H1 (cell line): ENCODE results near the gene EHHADH. TPM values are rescaled to one million over a fixed set of nuclear protein-coding genes. Genes with fewer than 3 reads are reported as not detected.

Experiments used
- CTCF ChIA-PET: fragments of 300-600 bp; sonication (Branson Sonifier 250); formaldehyde crosslinking; loops from one replicate; lab custom pipeline; 2021; ENCODE audit not compliant: partially characterized antibody; lab: Charles Lee
- POLR2A ChIA-PET: fragments of 300-600 bp; sonication (Branson Sonifier 250); formaldehyde crosslinking; loops from one replicate; lab custom pipeline; 2021; ENCODE audit warnings: inconsistent platforms; ENCODE audit not compliant: partially characterized antibody; lab: Charles Lee
- DNase-seq, 2 experiments: peaks; one replicate each; pipeline versions ENCODE4 v3.0.0 to v3.0.0-alpha.2; 2010 to 2022; ENCODE audit warnings: low spot score in 2 of 2, low read depth in 1 of 2, mixed read lengths in 1 of 2
- FAIRE-seq: peaks from 2 replicates; lab custom pipeline; 2011; peaks lifted over from hg19 to GRCh38; lab: Jason Lieb, UNC
- H2AFZ ChIP-seq: 2 replicates; pipeline ENCODE4 v1.8.1; 2012; ENCODE audit warnings: low read length, inconsistent platforms
- H2AK5ac ChIP-seq: 2 replicates; pipeline ENCODE4 v1.6.1; 2013; ENCODE audit warnings: low read depth, low read length
- H2BK120ac ChIP-seq: replicated peaks from 2 replicates; pipeline ENCODE3; 2013; ENCODE audit warnings: low read depth, low read length, inconsistent platforms
- H2BK12ac ChIP-seq: 2 replicates; pipeline ENCODE4 v1.6.1; 2013; ENCODE audit warnings: low read depth, low read length
- H2BK15ac ChIP-seq: 2 replicates; pipeline ENCODE4 v1.6.1; 2013; ENCODE audit warnings: low read length
- H2BK20ac ChIP-seq: 2 replicates; pipeline ENCODE4 v1.6.1; 2013; ENCODE audit warnings: low read length
- H2BK5ac ChIP-seq: 2 replicates; pipeline ENCODE4 v1.6.1; 2013; ENCODE audit warnings: low read depth, low read length
- H3K14ac ChIP-seq: 2 replicates; pipeline ENCODE4 v1.6.1; 2013; ENCODE audit warnings: inconsistent platforms; ENCODE audit not compliant: insufficient read length
- H3K18ac ChIP-seq: 2 replicates; pipeline ENCODE4 v1.6.1; 2013; ENCODE audit warnings: low read length; ENCODE audit errors: extremely low read depth
- H3K23ac ChIP-seq: 2 replicates; pipeline ENCODE4 v1.6.1; 2013; ENCODE audit warnings: inconsistent platforms; ENCODE audit not compliant: insufficient read length
- H3K23me2 ChIP-seq: 2 replicates; pipeline ENCODE4 v1.6.1; 2013; ENCODE audit warnings: low read depth, low read length
- H3K27ac ChIP-seq: 2 replicates; pipeline ENCODE4 v1.6.1; 2011; ENCODE audit warnings: low read depth, low read length, inconsistent platforms
- H3K27me3 ChIP-seq, 4 experiments: replicated peaks in 1 of 4; 1 replicate in 1 of 4; 2 replicates in 3 of 4; pipeline versions ENCODE4 v1.6.1 to v1.8.1; 2011 to 2013; ENCODE audit warnings: low read length in 3 of 4, mild to moderate bottlenecking in 3 of 4, inconsistent platforms in 2 of 4, mixed read lengths in 2 of 4, moderate library complexity in 1 of 4; ENCODE audit not compliant: control insufficient read depth in 3 of 4, insufficient read depth in 3 of 4; ENCODE audit errors: extremely low read depth in 1 of 4
- H3K36me3 ChIP-seq, 4 experiments: 2 replicates each; pipeline versions ENCODE4 v1.6.1 to v1.8.1; 2011 to 2013; ENCODE audit warnings: mild to moderate bottlenecking in 4 of 4, low read length in 3 of 4, moderate library complexity in 2 of 4, control low read depth in 1 of 4, inconsistent platforms in 1 of 4; ENCODE audit not compliant: insufficient read depth in 4 of 4, control insufficient read depth in 2 of 4
- H3K4ac ChIP-seq: replicated peaks from 2 replicates; pipeline ENCODE3; 2013; ENCODE audit warnings: low read length, low read depth, mixed read lengths, inconsistent platforms; ENCODE audit not compliant: insufficient read length
- H3K4me1 ChIP-seq, 4 experiments: replicated peaks in 1 of 4; 1 replicate in 1 of 4; 2 replicates in 3 of 4; pipeline versions ENCODE4 v1.6.1 to v1.8.1; 2011 to 2013; ENCODE audit warnings: low read length in 3 of 4, inconsistent platforms in 2 of 4, mixed read lengths in 1 of 4; ENCODE audit not compliant: insufficient read depth in 4 of 4, control insufficient read depth in 3 of 4
- H3K4me2 ChIP-seq, 2 experiments: 2 replicates each; pipeline versions ENCODE4 v1.6.1 to v1.8.1; 2011 to 2013; ENCODE audit warnings: low read depth in 2 of 2, low read length in 2 of 2, control low read depth in 1 of 2, inconsistent platforms in 1 of 2, mild to moderate bottlenecking in 1 of 2; ENCODE audit not compliant: insufficient read depth in 1 of 2
- H3K4me3 ChIP-seq, 4 experiments: fragments of 200-600, 300-600 bp in 1 of 4; sonication (generic), shearing (Covaris generic), sonication (Bioruptor Twin) in 1 of 4; 2 replicates each; pipeline versions ENCODE4 v1.5.1 to v1.8.1; 2011 to 2016; ENCODE audit warnings: low read length in 4 of 4, low read depth in 3 of 4, control low read depth in 2 of 4, inconsistent platforms in 2 of 4, mild to moderate bottlenecking in 2 of 4, mixed read lengths in 1 of 4, moderate library complexity in 1 of 4; ENCODE audit not compliant: insufficient read depth in 2 of 4; ENCODE audit errors: extremely low read depth in 1 of 4
- H3K56ac ChIP-seq: replicated peaks from 2 replicates; pipeline ENCODE3; 2013; ENCODE audit warnings: low read depth, mild to moderate bottlenecking, mixed read lengths, low read length, inconsistent platforms; ENCODE audit not compliant: insufficient read length
- H3K79me1 ChIP-seq: 2 replicates; pipeline ENCODE4 v1.6.1; 2013; ENCODE audit warnings: low read depth, low read length, control low read depth
- H3K79me2 ChIP-seq, 2 experiments: 2 replicates each; pipeline versions ENCODE4 v1.6.1 to v1.8.1; 2012 to 2013; ENCODE audit warnings: low read length in 2 of 2, mild to moderate bottlenecking in 2 of 2, inconsistent platforms in 1 of 2; ENCODE audit not compliant: insufficient read depth in 2 of 2, control insufficient read depth in 1 of 2
- H3K9ac ChIP-seq, 4 experiments: replicated peaks in 1 of 4; 1 replicate in 1 of 4; 2 replicates in 3 of 4; pipeline versions ENCODE4 v1.6.1 to v1.8.1; 2011 to 2013; ENCODE audit warnings: low read depth in 3 of 4, low read length in 3 of 4, control low read depth in 2 of 4, mild to moderate bottlenecking in 2 of 4, moderate library complexity in 2 of 4, inconsistent platforms in 1 of 4; ENCODE audit errors: extremely low read depth in 1 of 4
- H3K9me3 ChIP-seq, 2 experiments: 2 replicates each; pipeline versions ENCODE4 v1.6.1 to v1.8.1; 2012 to 2013; ENCODE audit warnings: mild to moderate bottlenecking in 2 of 2, moderate library complexity in 2 of 2, control low read depth in 1 of 2, inconsistent platforms in 1 of 2, low read depth in 1 of 2, low read length in 1 of 2, mixed read lengths in 1 of 2; ENCODE audit not compliant: insufficient read depth in 2 of 2
- H4K20me1 ChIP-seq, 2 experiments: replicated peaks in 1 of 2; 2 replicates each; pipeline versions ENCODE3 to v1.8.1; 2011 to 2013; ENCODE audit warnings: inconsistent platforms in 2 of 2, low read length in 2 of 2, mild to moderate bottlenecking in 1 of 2; ENCODE audit not compliant: insufficient read depth in 2 of 2, control insufficient read depth in 1 of 2
- H4K5ac ChIP-seq: 2 replicates; pipeline ENCODE4 v1.6.1; 2013; ENCODE audit warnings: low read length, low read depth, mixed read lengths, inconsistent platforms; ENCODE audit not compliant: insufficient read length
- H4K8ac ChIP-seq: 2 replicates; pipeline ENCODE4 v1.8.0; 2013; ENCODE audit warnings: mild to moderate bottlenecking, moderate library complexity, low read length, inconsistent platforms; ENCODE audit not compliant: insufficient read depth; ENCODE audit errors: extremely low read depth
- H4K91ac ChIP-seq: replicated peaks from 2 replicates; pipeline ENCODE3; 2013; ENCODE audit warnings: low read length, mixed read lengths, inconsistent platforms; ENCODE audit not compliant: insufficient read length
- BCL11A ChIP-seq, 2 experiments: IDR thresholded peaks; one replicate each; pipeline ENCODE4 v1.6.1; 2011; ENCODE audit warnings: low read depth in 2 of 2, low read length in 2 of 2, mild to moderate bottlenecking in 2 of 2
- CHD2 ChIP-seq: IDR thresholded peaks from 2 replicates; pipeline ENCODE4 v1.6.1; 2012; ENCODE audit warnings: low read length, improper control_type of control experiment
- CTBP2 ChIP-seq: IDR thresholded peaks from 2 replicates; pipeline ENCODE4 v1.7.0; 2011; ENCODE audit warnings: borderline replicate concordance, mild to moderate bottlenecking, moderate library complexity, mixed read lengths, low read length; ENCODE audit not compliant: insufficient read depth, insufficient read length
- GABPA ChIP-seq: IDR thresholded peaks from 2 replicates; pipeline ENCODE4 v1.6.1; 2011; ENCODE audit warnings: mild to moderate bottlenecking, low read length, moderate library complexity, borderline replicate concordance; ENCODE audit not compliant: insufficient read depth
- GTF2F1 ChIP-seq: IDR thresholded peaks from 2 replicates; pipeline ENCODE4 v1.6.1; 2012; ENCODE audit warnings: low read depth, low read length, improper control_type of control experiment, borderline replicate concordance
- HDAC6 ChIP-seq: IDR thresholded peaks from one replicate; pipeline ENCODE4 v1.7.1; 2012; ENCODE audit warnings: low read depth, mild to moderate bottlenecking, inconsistent platforms, low read length, moderate library complexity
- PHF8 ChIP-seq: fragments of 200-600 bp; sonication (generic); conservative IDR thresholded peaks from 2 replicates; pipeline ENCODE4 v1.7.1; 2012; ENCODE audit warnings: low read depth, mild to moderate bottlenecking, inconsistent platforms, low read length, moderate library complexity
- SIX5 ChIP-seq: IDR thresholded peaks from 2 replicates; pipeline ENCODE4 v1.6.1; 2011; ENCODE audit warnings: mild to moderate bottlenecking, low read depth, low read length
- TAF1 ChIP-seq: IDR thresholded peaks from 2 replicates; pipeline ENCODE4 v1.6.1; 2011; ENCODE audit warnings: mild to moderate bottlenecking, low read depth, low read length
- ZNF274 ChIP-seq: IDR thresholded peaks from 2 replicates; pipeline ENCODE4 v1.7.0; 2012; ENCODE audit warnings: low read length, borderline replicate concordance; ENCODE audit errors: extremely low read depth
- WGBS, 2 experiments: shearing (Covaris generic) in 1 of 2; methylation state at CpG; one replicate each; pipeline versions ENCODE4 v1.1.6 to v1.1.7; 2013 to 2015; ENCODE audit warnings: low lambda C conversion rate in 2 of 2, mixed read lengths in 2 of 2, inconsistent platforms in 1 of 2, low coverage in 1 of 2, missing lambda C conversion rate in 1 of 2; ENCODE audit not compliant: insufficient replicate concordance in 2 of 2, insufficient coverage in 1 of 2, insufficient read length in 1 of 2; ENCODE audit errors: extremely low coverage in 1 of 2, missing lambda C conversion rate in 1 of 2; 5-methylcytosine and 5-hydroxymethylcytosine counted together
- polyA plus RNA-seq, 7 experiments: library from polyadenylated mRNA; depleted of rRNA in 3 of 7; stranded (reverse) in 5 of 7; unstranded in 2 of 7; fragments of >200 nt in 5 of 7; fragments of 200-250 nt in 2 of 7; gene quantifications; 1 replicate in 5 of 7; 2 replicates in 1 of 7; 4 replicates in 1 of 7; pipeline versions ENCODE4 v1.2.1 to v1.2.3, GENCODE V29; 2011 to 2013; ENCODE audit warnings: missing spikeins in 2 of 7, mixed read lengths in 2 of 7
- total RNA-seq: library from RNA; stranded (reverse); fragmentation: NEBNext Ultra II Directional; extraction: Animal tissue kit (Norgen Biotek cat#: 25700); gene quantifications from 2 replicates; pipeline ENCODE4 v1.2.1, GENCODE V29; 2021

Gene EHHADH
- total and polyA plus RNA-seq, 2 of the 8 experiments (the other 6 are each of a cell fraction or from before 2014, with no cell fraction given) = 1.4 to 3.5 TPM

DNA sequence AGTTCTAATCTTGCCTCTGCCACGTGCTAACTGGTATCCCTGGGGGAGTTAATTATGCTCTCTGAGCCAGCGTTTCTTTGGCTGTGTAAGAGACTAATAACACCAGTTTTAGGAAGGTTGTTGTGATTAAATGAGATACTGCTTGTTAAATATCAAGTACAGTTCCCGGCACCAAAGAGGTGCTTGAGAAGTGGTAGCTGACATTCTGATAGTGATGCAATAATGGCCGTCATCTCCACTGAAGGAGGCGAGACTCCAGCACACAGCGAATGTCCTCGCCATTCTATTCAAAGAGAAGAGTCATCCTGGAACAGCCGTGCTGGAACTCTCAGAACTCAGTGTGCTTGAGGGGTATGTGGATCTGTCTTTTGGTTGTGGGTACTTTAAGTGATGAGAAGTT lies 91.2 kb downstream of the EHHADH start:
- no peaks in the 10 kb centered on the region for H3K79me1 ChIP-seq
- no peak overlapping the region for H2BK12ac ChIP-seq
- no peak for DNase-seq
- H2BK5ac ChIP-seq = no peak overlapping the region
- no peak overlapping the region for H3K18ac ChIP-seq
- WGBS, 2 experiments = 90% methylated on average over 8 of the region's 8 CpGs; no CpG with 5 or more reads in 1 of the 2 experiments
- H3K23ac ChIP-seq = no peak overlapping the region
- peaks cover 0 to 2% (median 0%) of the 10 kb centered on the region in 4 experiments; a peak in 1 of 7 replicates for H3K27me3 ChIP-seq
- H3K23me2 ChIP-seq = no peaks in the 10 kb centered on the region
- TF ChIP-seq CTBP2 (no peak), PHF8 (no peak), HDAC6 (no peak), TAF1 (no peak), CHD2 (no peak), ZNF274 (no peak), GTF2F1 (no peak), BCL11A (IDR thresholded peaks at IDR 0.05; ENCODE audit: low read depth in 2 of 2, low read length in 2 of 2) (no peak), GABPA (no peak), SIX5 (no peak)
- no peaks in the 10 kb centered on the region for H3K9me3 ChIP-seq
- H4K8ac ChIP-seq = no peak overlapping the region
- H3K9ac ChIP-seq = no peak overlapping the region
- ChIA-PET POLR2A (no interaction called here), CTCF (interaction anchor here (1.1 to 4.1 kb wide), 5 partner anchors 9 to 93 kb away, joined by 3 to 31 read pairs (median 4); no protein-coding TSS in a partner anchor)
- H4K5ac ChIP-seq = no peak overlapping the region
- no peaks in the 10 kb centered on the region for H4K20me1 ChIP-seq
- no peak overlapping the region for H3K4me2 ChIP-seq
- H3K14ac ChIP-seq = no peak overlapping the region
- no peaks in the 10 kb centered on the region for H3K79me2 ChIP-seq
- 0 out of 7 replicates have a peak, but pooled peaks cover 0 to 2% (median 0%) of the 10 kb centered on the region in 4 experiments for H3K4me1 ChIP-seq
- H2BK20ac ChIP-seq = no peak overlapping the region
- H3K56ac ChIP-seq = no peak overlapping the region
- no peak overlapping the region for H4K91ac ChIP-seq
- H2AFZ ChIP-seq = no peak overlapping the region
- no peak overlapping the region for H3K4me3 ChIP-seq
- H2BK15ac ChIP-seq = no peak overlapping the region
- H2BK120ac ChIP-seq = no peak overlapping the region
- H3K36me3 ChIP-seq = no peaks in the 10 kb centered on the region
- H3K4ac ChIP-seq = no peak overlapping the region
- H3K27ac ChIP-seq = no peak overlapping the region
- no peak overlapping the region for H2AK5ac ChIP-seq
- FAIRE-seq = no peak
